Stomach smooth muscle (tissue), 2 donors: Measurements from ENCODE around the gene IFNA16.
"Not testable (repeated sequence)": the region's sequence is repeated elsewhere in the genome, so short reads cannot be mapped to it uniquely, and the experiment has no call there.

Experiments used
- H3K27ac ChIP-seq: one replicate; pipeline ENCODE4 v1.7.0; 2013; ENCODE audit warnings: mild to moderate bottlenecking, low read length, inconsistent platforms
- H3K27me3 ChIP-seq, 2 donors: one replicate each; pipeline ENCODE4 v1.7.0; 2013; ENCODE audit warnings: low read length in 2 of 2; ENCODE audit not compliant: insufficient read depth in 2 of 2, control insufficient read depth in 1 of 2
- H3K36me3 ChIP-seq, 2 donors: one replicate each; pipeline ENCODE4 v1.7.0; 2013; ENCODE audit warnings: low read length in 2 of 2; ENCODE audit not compliant: control insufficient read depth in 2 of 2, insufficient read depth in 2 of 2
- H3K4me1 ChIP-seq: one replicate; pipeline ENCODE4 v1.7.0; 2013; ENCODE audit warnings: low read length; ENCODE audit not compliant: control insufficient read depth, insufficient read depth
- H3K4me3 ChIP-seq, 2 donors: one replicate each; pipeline ENCODE4 v1.7.0; 2013; ENCODE audit warnings: low read length in 2 of 2
- H3K9ac ChIP-seq, 2 donors: one replicate each; pipeline ENCODE4 v1.7.0; 2013; ENCODE audit warnings: low read length in 2 of 2, mild to moderate bottlenecking in 1 of 2
- H3K9me3 ChIP-seq, 2 donors: one replicate each; pipeline ENCODE4 v1.7.0; 2013; ENCODE audit warnings: low read length in 2 of 2; ENCODE audit not compliant: control insufficient read depth in 2 of 2
- donor health status: healthy.
- donor health status: Pancreatic carcinoma.

The IFNA16 gene

DNA sequence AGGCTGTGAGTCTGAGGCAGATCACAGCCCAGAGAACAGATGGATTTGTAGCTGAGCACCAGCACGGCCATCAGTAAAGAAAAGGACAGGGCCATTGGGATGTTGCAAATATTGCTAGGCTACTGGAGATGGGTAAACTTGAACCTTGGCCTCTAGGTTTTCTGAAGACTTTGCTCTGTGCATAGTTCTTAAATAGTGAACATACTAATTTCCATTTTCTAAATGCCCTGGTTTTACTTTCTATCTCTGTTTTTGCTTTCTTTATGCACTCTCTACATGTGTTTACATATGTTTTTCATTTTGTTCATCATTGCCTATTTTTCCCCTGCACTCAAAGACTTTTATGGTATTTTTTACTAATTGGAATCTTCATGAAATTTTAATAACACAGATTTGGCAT lies at the start of gene IFNA16:
Gene IFNA16, minus strand, starts transcription at position 101 of the 400 bp plus-strand sequence. Its CDS starts 6 bp downstream, at position 95.
- H3K27me3 ChIP-seq, H3K36me3 ChIP-seq, H3K4me3 ChIP-seq, H3K9me3 ChIP-seq, H3K27ac ChIP-seq, H3K4me1 ChIP-seq, H3K9ac ChIP-seq: not testable (repeated sequence)

DNA sequence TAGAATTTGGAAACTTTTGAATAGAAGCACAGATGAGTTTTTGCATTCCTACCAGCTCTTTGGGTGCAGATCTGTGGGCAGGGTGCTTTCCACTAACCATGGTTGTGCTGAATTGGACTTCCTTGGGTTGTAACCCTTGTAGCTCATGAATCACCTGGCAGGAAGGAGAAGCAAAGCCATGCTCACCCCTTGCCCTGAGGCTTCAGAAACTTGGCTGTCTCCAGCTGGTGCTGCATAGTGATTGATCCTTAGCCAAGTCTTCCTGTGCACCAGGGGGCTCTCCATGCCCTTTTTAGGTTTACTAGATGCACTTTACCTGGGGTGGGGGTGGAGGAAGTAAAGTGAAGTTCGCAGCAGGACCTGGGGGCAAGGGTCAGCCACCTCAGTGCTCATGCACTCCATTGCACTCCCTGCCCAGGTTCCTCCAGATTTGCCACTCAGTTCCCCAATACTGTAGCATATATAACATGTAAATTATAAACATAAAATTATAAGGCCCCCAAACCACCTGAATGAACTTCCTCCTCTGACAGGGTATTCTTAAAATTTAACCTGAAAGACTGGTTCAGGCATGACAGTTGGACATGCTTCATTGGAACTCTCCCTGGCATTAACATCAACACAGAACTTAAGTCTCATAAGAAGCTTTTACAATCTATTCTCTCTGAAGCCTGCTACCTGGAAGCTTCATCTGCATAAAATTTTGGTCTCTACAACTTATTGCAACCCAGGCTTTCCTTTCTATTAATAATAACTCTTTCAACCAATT lies 48.5 kb upstream of the IFNA16 start:
- H3K27me3 ChIP-seq: no peaks in the 10 kb centered on the region
- no peak overlapping the region for H3K4me3 ChIP-seq
- H3K9ac ChIP-seq: no peak overlapping the region
- no peaks in the 10 kb centered on the region for H3K36me3 ChIP-seq
- no peaks in the 10 kb centered on the region for H3K9me3 ChIP-seq
- no peak overlapping the region for H3K27ac ChIP-seq
- no peaks in the 10 kb centered on the region for H3K4me1 ChIP-seq

DNA sequence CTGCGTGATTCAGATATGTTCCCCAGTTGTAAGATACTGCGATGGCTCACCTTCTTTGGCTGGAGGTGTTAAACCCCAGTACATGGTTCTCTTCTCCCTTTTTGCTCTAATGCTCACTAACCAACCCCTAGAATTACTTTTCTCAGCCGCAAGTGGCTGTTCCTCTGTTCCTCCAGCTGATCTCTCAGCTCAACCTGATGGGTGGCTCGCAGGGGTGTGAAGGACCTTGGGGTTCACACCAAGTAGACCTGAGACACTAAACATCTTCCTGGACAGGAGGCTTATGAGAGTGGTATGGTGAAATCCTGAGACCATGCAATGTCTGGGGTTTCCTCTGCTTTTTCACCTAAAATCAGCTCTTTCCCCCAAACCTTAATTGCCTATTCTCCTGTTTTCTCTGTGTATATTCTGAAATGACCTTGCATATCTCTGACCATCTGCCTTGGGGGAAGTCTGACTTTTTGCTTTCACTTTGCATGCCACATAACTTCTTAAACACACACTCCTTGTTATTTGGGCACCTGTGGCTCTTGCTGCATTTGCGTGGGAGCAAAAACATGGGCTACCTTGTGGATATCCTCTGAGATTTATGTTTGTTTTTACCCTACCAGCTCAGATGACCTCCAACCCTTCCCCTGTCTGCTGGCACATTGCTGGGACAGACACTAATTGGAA lies 38.6 kb upstream of the IFNA16 start:
- H3K27me3 ChIP-seq: peaks cover 0 to 2% of the 10 kb centered on the region in 2 donors
- no peaks in the 10 kb centered on the region for H3K4me1 ChIP-seq
- no peak overlapping the region for H3K9ac ChIP-seq
- no peak overlapping the region for H3K27ac ChIP-seq
- H3K4me3 ChIP-seq: no peak overlapping the region
- no peaks in the 10 kb centered on the region for H3K9me3 ChIP-seq
- no peaks in the 10 kb centered on the region for H3K36me3 ChIP-seq

DNA sequence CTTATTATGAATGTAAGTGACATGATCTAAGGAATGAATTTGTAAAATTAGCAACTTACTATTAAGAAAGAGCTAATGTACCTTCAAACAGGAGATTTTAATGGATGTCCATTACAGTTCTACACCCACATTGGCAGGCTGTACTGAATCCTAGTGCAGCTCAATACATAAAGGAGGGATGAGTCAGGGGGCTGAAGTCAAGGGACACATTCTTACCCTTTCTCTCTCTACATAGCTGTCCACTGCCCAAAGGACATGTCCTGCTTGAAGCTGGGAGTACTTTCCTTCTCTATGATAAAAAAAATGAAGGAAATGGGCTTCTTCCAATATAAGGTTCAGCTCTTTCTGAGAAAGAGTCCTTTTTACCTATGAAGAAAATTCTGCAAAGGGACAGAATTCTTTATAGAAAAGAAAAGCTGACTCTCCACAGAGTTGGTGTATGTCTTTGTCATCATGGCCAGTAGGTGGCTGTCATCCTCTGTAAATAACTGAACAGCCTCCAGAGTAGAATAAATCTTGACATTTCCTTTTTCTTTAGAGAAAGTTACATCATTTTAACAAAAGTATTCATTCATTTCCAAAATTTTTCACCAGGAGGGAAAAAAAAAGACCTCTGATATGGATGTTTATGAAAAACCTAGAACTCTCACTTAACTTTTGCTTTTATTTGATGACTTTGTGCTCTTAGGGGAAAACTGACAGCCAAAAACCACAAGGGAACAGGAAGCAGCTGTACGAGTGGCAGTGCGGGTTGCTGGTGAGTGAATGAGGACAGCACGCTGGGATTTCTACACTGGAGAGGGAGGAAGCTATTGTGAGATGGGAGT lies 35.8 kb upstream of the IFNA16 start:
- H3K9ac ChIP-seq: no peak overlapping the region
- no peak overlapping the region for H3K27ac ChIP-seq
- H3K4me1 ChIP-seq: no peaks in the 10 kb centered on the region
- H3K4me3 ChIP-seq: no peak overlapping the region
- peaks cover 0 to 2% of the 10 kb centered on the region in 2 donors for H3K27me3 ChIP-seq
- no peaks in the 10 kb centered on the region for H3K9me3 ChIP-seq
- H3K36me3 ChIP-seq: no peaks in the 10 kb centered on the region

DNA sequence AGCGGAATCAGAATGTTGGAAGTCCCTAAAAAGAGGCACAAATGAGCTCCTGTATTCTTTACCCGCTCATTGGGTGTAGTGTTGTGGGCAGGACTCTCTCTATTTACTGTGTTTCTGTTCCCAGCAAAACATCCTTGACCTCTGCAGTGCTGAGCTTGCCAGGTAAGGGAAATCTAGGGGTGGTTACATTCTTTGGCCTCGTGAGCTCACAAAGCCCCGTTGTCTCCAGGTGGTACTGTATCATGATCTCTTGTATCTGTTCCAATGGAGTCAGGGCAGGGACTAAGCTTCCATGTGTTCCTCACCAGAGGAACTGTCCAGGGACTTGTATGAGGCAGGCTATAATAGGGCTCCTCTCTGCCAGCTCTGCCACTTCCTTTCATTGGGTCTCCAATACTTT lies 34.5 kb upstream of the IFNA16 start:
- Histone ChIP-seq H3K4me3 (no peak overlapping the region), H3K27ac (no peak overlapping the region), H3K9me3 (no peaks in the 10 kb centered on the region), H3K9ac (no peak overlapping the region), H3K36me3 (no peaks in the 10 kb centered on the region), H3K4me1 (no peaks in the 10 kb centered on the region), H3K27me3 (peaks cover 0 to 2% of the 10 kb centered on the region in 2 donors)

DNA sequence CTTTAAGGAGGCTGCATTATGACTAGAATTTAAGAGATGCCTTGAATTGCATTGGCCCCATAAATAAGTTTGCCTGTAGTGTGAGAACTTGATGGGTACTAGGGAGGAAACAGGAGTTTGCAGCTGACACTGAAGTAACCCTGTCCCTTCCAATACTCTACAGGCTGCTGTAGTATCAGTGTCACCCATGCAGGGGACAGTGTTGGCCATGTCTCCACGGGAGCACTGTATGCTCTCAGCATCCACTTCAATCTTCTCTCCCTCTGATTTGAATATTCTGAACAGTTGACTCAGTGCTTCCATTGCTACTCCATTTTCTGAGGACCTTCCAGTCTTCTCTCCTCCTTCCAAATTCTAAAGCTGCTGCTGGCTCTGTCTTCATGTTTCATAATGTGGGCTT lies 34.1 kb upstream of the IFNA16 start:
- no peaks in the 10 kb centered on the region for H3K36me3 ChIP-seq

DNA sequence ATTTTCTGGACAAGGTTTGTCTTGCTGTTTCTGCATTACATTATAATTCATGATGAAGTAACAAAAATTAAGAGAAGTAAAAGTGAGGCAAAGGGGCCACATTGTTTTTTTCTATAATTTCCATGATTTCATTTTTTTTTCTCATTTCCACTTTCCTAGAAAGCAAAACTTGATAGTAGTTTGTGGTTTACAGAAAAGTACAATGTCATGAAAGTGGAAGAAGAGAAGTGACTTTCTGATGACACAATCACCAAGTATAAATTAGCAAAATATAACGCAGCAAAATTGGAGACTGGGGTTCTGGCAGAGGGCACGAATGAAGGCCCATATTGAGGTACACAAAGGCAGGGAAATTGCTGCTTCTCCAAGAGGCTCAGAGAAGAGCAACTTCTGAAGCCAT lies 27.7 kb upstream of the IFNA16 start:
- H3K27me3 ChIP-seq: no peaks in the 10 kb centered on the region
- no peak overlapping the region for H3K4me3 ChIP-seq
- H3K9me3 ChIP-seq: no peaks in the 10 kb centered on the region
- H3K27ac ChIP-seq: no peak overlapping the region
- H3K9ac ChIP-seq: no peak overlapping the region
- H3K4me1 ChIP-seq: no peaks in the 10 kb centered on the region
- H3K36me3 ChIP-seq: no peaks in the 10 kb centered on the region

More for the DNA sequence above, 34.1 kb upstream of the IFNA16 start:
- peaks cover 0 to 2% of the 10 kb centered on the region in 2 donors for H3K27me3 ChIP-seq
- H3K27ac ChIP-seq: no peak overlapping the region
- no peak overlapping the region for H3K9ac ChIP-seq
- no peaks in the 10 kb centered on the region for H3K4me1 ChIP-seq
- no peak overlapping the region for H3K4me3 ChIP-seq
- no peaks in the 10 kb centered on the region for H3K9me3 ChIP-seq

DNA sequence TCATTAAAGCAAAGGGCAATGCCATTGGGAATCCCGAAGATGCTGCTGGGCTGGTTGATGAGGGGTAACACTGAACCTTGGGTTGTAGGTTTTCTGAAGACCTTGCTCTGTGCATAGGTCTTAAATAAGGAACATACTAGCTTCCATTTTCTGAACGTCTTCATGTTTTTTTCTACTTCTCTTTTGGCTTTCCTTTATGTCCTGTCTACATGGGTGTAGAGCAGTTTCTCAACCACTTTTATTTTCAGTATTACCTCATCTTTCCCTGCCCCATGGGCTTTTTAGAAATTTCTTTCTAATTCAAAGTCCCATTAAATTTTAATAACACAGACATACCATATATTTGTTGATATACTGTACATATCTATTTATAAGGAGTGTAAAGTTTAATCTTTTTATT lies 22.8 kb upstream of the IFNA16 start, which contains the start of gene IFNA14:
Gene IFNA14, minus strand, starts transcription at position 95 of the 400 bp plus-strand sequence. Its CDS starts 70 bp downstream, at position 25.
- no peak within 1 kb of the TSS for H3K9ac ChIP-seq

DNA sequence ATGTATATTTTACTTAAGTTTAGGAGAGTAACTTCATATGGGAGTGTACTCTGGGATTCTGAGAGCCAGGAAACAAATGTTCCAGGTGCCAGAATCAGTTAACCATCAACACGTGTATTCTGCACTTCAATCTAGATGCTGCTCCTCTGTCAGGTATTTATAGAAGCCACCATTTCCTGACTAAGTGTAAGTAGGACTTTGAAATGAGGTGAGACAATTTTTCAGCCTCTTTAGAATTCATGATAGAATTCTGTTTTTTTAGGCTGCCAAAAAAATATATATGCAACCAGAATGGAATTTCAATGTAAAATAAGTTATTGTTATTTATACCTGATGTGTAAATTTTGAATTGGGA lies 19.2 kb upstream of the IFNA16 start:
- H3K4me1 ChIP-seq, H3K27me3 ChIP-seq, H3K36me3 ChIP-seq, H3K27ac ChIP-seq, H3K4me3 ChIP-seq, H3K9me3 ChIP-seq, H3K9ac ChIP-seq: not testable (repeated sequence)

More for the DNA sequence above, 22.8 kb upstream of the IFNA16 start, which contains the start of gene IFNA14:
- no peak within 1 kb of the TSS for H3K4me3 ChIP-seq
- H3K9me3 ChIP-seq: no peaks in the 10 kb centered on the region
- no peaks in the 10 kb centered on the region for H3K4me1 ChIP-seq
- H3K36me3 ChIP-seq: no peaks in the 10 kb centered on the region
- H3K27me3 ChIP-seq: no peaks in the 10 kb centered on the region
- no peak within 1 kb of the TSS for H3K27ac ChIP-seq

DNA sequence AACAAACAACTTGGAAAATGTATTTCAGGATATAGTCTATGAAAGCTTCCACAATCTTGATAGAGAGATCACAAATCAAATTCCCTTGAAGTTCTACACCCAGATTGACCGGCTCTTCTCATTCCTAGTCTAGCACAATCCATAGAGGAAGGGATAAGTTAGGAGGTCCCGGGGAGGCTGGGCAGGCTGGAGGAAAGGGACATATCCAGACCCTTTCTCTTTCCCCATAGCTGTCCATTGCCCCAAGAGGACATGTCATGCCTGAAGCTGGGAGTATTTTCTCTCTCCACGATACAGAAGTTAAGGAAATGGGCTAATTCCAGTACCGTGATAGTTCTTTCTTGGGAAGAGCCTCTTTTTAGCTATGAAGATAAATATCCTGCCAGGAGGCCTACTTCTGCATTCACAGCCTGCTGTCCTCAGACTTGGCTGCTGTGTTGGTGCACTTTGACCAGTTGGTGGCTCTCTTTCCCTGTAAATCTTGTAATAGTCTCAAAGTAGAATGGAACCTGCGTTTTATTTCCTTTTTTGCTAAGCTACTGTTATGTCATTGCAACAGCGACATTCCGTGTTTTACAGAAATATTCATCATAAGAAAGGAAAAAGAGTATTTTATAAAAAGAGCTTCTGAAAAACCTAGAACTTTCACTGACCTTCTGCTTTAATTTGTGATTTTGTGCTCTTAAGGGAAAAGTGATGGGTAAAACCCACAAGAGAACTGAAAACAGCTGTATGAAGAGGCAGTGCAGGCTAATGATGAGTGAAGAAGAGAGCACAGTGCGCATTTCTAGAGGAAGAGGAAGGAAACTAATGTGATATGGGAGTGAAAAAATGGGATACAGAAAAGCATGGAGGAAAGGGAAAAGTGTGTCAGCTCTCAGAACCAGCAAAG lies 18.6 kb upstream of the IFNA16 start:
- H3K9ac ChIP-seq, H3K4me3 ChIP-seq, H3K27ac ChIP-seq, H3K27me3 ChIP-seq, H3K9me3 ChIP-seq, H3K36me3 ChIP-seq, H3K4me1 ChIP-seq: not testable (repeated sequence)
